ENCODE data around the gene STON2.

The STON2 gene

GRCh38 chr14:81219759-81220579, 180.2 kb downstream of the STON2 start:
- Mint-ChIP-seq H3K4me3 (peak overlapping the region; percentile 100), H3K27me3 (no peaks in the 10 kb centered on the region), H3K4me1 (ENCODE audit: low read depth) (peaks cover 50% of the 10 kb centered on the region), H3K36me3 (ENCODE audit: low read depth) (peaks cover 21% of the 10 kb centered on the region), H3K9me3 (no peaks in the 10 kb centered on the region), H3K27ac (peak overlapping the region; percentile 100)

GRCh38 chr14:81219210-81219758, 180.8 kb downstream of the STON2 start:
- Mint-ChIP-seq H3K4me3 (peak overlapping the region; percentile 100), H3K9me3 (no peaks in the 10 kb centered on the region), H3K27me3 (no peaks in the 10 kb centered on the region), H3K27ac (peak overlapping the region; percentile 100), H3K4me1 (ENCODE audit: low read depth) (peaks cover 53% of the 10 kb centered on the region), H3K36me3 (ENCODE audit: low read depth) (peaks cover 25% of the 10 kb centered on the region)

- no peak overlapping the region for H3K27ac Mint-ChIP-seq
- H3K27me3 Mint-ChIP-seq: no peaks in the 10 kb centered on the region
- no peaks in the 10 kb centered on the region for H3K9me3 Mint-ChIP-seq
- H3K36me3 Mint-ChIP-seq (ENCODE audit: low read depth): peaks cover 73% of the 10 kb centered on the region
- H3K4me1 Mint-ChIP-seq (ENCODE audit: low read depth): peaks cover 61% of the 10 kb centered on the region
- no peak overlapping the region for H3K4me3 Mint-ChIP-seq
Observed at GRCh38 chr14:81211844-81212243, 188.3 kb downstream of the STON2 start.

All from stimulated activated naive CD8-positive, alpha-beta T cell treated with anti-CD3 and anti-CD28 coated beads, Interleukin-15, Interleukin-2, amounts not matched to agents 100 ng/mL and 50 ng/mL, for 24 hours (primary cell).